Endothelial cell of umbilical vein (primary cell): ENCODE measurements around the gene MYBBP1A. TPM values are rescaled to one million over a fixed set of nuclear protein-coding genes. Genes with fewer than 3 reads are reported as not detected.

Source experiments
- BruUV-seq: library from RNA; stranded (reverse); fragments of 400-500 nt; replicated peaks from 2 replicates; lab custom pipeline; 2021; lab: Mats Ljungman, UMichigan
- CTCF ChIA-PET: fragments of 300-600, 350-600 bp; sonication (Branson Sonifier 250); formaldehyde crosslinking; loops from one replicate; lab custom pipeline; 2021; ENCODE audit warnings: antibody characterized with exemption, inconsistent platforms; lab: Charles Lee
- POLR2A ChIA-PET: fragments of 300-600, 350-600 bp; sonication (Branson Sonifier 250); formaldehyde crosslinking; loops from one replicate; lab custom pipeline; 2021; ENCODE audit warnings: antibody characterized with exemption, inconsistent platforms; lab: Charles Lee
- DNase-seq: peaks from one replicate; pipeline ENCODE4 v3.0.0-alpha.2; 2011; ENCODE audit warnings: low read depth, low spot score
- FAIRE-seq: peaks from 2 replicates; lab custom pipeline; 2011; peaks lifted over from hg19 to GRCh38; lab: Jason Lieb, UNC
- H2AFZ ChIP-seq: 2 replicates; pipeline ENCODE4 v1.6.0; 2012; ENCODE audit warnings: low read depth, low read length, control low read depth, inconsistent platforms
- H3K27ac ChIP-seq: 2 replicates; pipeline ENCODE4 v1.5.1; 2011; ENCODE audit warnings: low read depth, mild to moderate bottlenecking, control low read depth, low read length, moderate library complexity; ENCODE audit not compliant: insufficient read depth
- H3K27me3 ChIP-seq, 2 experiments: 2 replicates each; pipeline versions ENCODE4 v1.6.0 to v1.6.1; 2011; ENCODE audit warnings: low read length in 2 of 2, mixed read lengths in 1 of 2; ENCODE audit not compliant: control insufficient read depth in 2 of 2, insufficient read depth in 2 of 2
- H3K36me3 ChIP-seq, 2 experiments: 2 replicates in 1 of 2; 3 replicates in 1 of 2; pipeline ENCODE4 v1.5.1; 2011; ENCODE audit warnings: low read length in 2 of 2, mild to moderate bottlenecking in 1 of 2, moderate library complexity in 1 of 2; ENCODE audit not compliant: control insufficient read depth in 2 of 2, insufficient read depth in 2 of 2; ENCODE audit errors: extremely low read depth in 1 of 2
- H3K4me1 ChIP-seq: 3 replicates; pipeline ENCODE4 v1.5.1; 2011; ENCODE audit warnings: mild to moderate bottlenecking, low read length; ENCODE audit not compliant: control insufficient read depth, insufficient read depth; ENCODE audit errors: extremely low read depth
- H3K4me2 ChIP-seq: 2 replicates; pipeline ENCODE4 v1.6.1; 2011; ENCODE audit warnings: low read length, control low read depth, mixed read lengths; ENCODE audit not compliant: insufficient read depth
- H3K4me3 ChIP-seq, 3 experiments: fragments of 200-600 bp in 1 of 3; sonication (generic), shearing (Covaris generic) in 1 of 3; replicated peaks in 1 of 3; 2 replicates each; pipeline ENCODE4 v1.5.1; 2011 to 2016; ENCODE audit warnings: control low read depth in 3 of 3, low read length in 3 of 3, mild to moderate bottlenecking in 2 of 3, inconsistent platforms in 1 of 3, low read depth in 1 of 3, moderate library complexity in 1 of 3; ENCODE audit not compliant: insufficient read depth in 1 of 3
- H3K79me2 ChIP-seq: 2 replicates; pipeline ENCODE4 v1.6.0; 2012; ENCODE audit warnings: low read length, inconsistent platforms; ENCODE audit not compliant: control insufficient read depth, insufficient read depth
- H3K9ac ChIP-seq: replicated peaks from 2 replicates; pipeline ENCODE3; 2011; ENCODE audit warnings: low read length, control low read depth; ENCODE audit not compliant: insufficient read depth; ENCODE audit errors: extremely low read depth
- H3K9me1 ChIP-seq: replicated peaks from 3 replicates; pipeline ENCODE4 v1.6.0; 2011; ENCODE audit warnings: mild to moderate bottlenecking, low read length; ENCODE audit not compliant: control insufficient read depth, insufficient read depth; ENCODE audit errors: extremely low read depth
- H3K9me3 ChIP-seq: replicated peaks from 2 replicates; pipeline ENCODE4 v1.5.1; 2012; ENCODE audit warnings: low read length, inconsistent platforms; ENCODE audit not compliant: control insufficient read depth, insufficient read depth
- H4K20me1 ChIP-seq: replicated peaks from 2 replicates; pipeline ENCODE3; 2011; ENCODE audit warnings: mild to moderate bottlenecking, low read length; ENCODE audit not compliant: control insufficient read depth, insufficient read depth; ENCODE audit errors: extremely low read depth
- CTCF ChIP-seq, 2 donors: IDR thresholded peaks; 1 replicate in 1 of 2; 2 replicates in 1 of 2; pipeline ENCODE4 v1.5.1; 2011; ENCODE audit warnings: low read length in 2 of 2, mild to moderate bottlenecking in 2 of 2, moderate library complexity in 2 of 2, control low read depth in 1 of 2, inconsistent platforms in 1 of 2, low read depth in 1 of 2; ENCODE audit not compliant: insufficient read depth in 1 of 2; ENCODE audit errors: extremely low read depth in 1 of 2
- EZH2 ChIP-seq: IDR thresholded peaks from 2 replicates; pipeline ENCODE4 v1.6.1; 2012; ENCODE audit warnings: borderline replicate concordance, low read depth, mild to moderate bottlenecking, moderate library complexity, low read length, inconsistent platforms; ENCODE audit not compliant: severe bottlenecking
- FOS ChIP-seq: IDR thresholded peaks from 2 replicates; pipeline ENCODE4 v1.6.1; 2011; ENCODE audit warnings: mild to moderate bottlenecking, low read length, moderate library complexity, borderline replicate concordance; ENCODE audit not compliant: insufficient read depth
- GATA2 ChIP-seq: IDR thresholded peaks from 2 replicates; pipeline ENCODE4 v1.7.0; 2011; ENCODE audit warnings: low read depth, mild to moderate bottlenecking, moderate library complexity, mixed read lengths, low read length; ENCODE audit not compliant: insufficient read length, insufficient read depth
- JUN ChIP-seq: IDR thresholded peaks from 2 replicates; pipeline ENCODE4 v1.6.1; 2011; ENCODE audit warnings: borderline replicate concordance, low read depth; ENCODE audit not compliant: insufficient read length, insufficient read depth
- MYC ChIP-seq: IDR thresholded peaks from one replicate; pipeline ENCODE4 v1.6.1; 2011; ENCODE audit warnings: mild to moderate bottlenecking, low read depth, low read length
- POLR2A ChIP-seq: IDR thresholded peaks from 2 replicates; pipeline ENCODE4 v1.6.1; 2012; ENCODE audit warnings: low read depth, mild to moderate bottlenecking, control low read depth, low read length
- POLR2AphosphoS5 ChIP-seq: IDR thresholded peaks from 2 replicates; pipeline ENCODE4 v1.6.1; 2012; ENCODE audit warnings: low read depth, mild to moderate bottlenecking, control low read depth, low read length, moderate library complexity; ENCODE audit not compliant: insufficient read depth
- dilution Hi-C: fragments of 300-500 bp; cut with MboI; formaldehyde crosslinking; loops from one replicate; pipeline ENCODE4 v1.15.0; 2019; ENCODE audit warnings: low sequenced_read_pairs; ENCODE audit not compliant: extremely low pct_ligation_motif_present
- intact Hi-C: fragments of 100-400 bp; cut with micrococcal nuclease; formaldehyde crosslinking; loops from one replicate; pipeline ENCODE4 v1.10.0; 2022
- polyA plus RNA-seq, 4 experiments: library from polyadenylated mRNA; depleted of rRNA in 3 of 4; stranded (reverse) in 3 of 4; unstranded in 1 of 4; fragments of >200 nt; gene quantifications; 2 replicates each; pipeline versions ENCODE4 v1.2.1 to v1.2.3, GENCODE V29; 2011 to 2012; ENCODE audit warnings: missing spikeins in 1 of 4
- total RNA-seq: library from RNA; stranded (reverse); gene quantifications from 2 replicates; pipeline ENCODE4 v1.2.3, GENCODE V29; 2021
- TF ChIP-seq, protein P1 (sequence below): IDR thresholded peaks from 2 replicates; pipeline ENCODE4 v1.6.1; 2011; ENCODE audit not compliant: insufficient read depth, insufficient read length

MYBBP1A gene
- total and polyA plus RNA-seq, 2 donors (not counting 3 experiments of a cell fraction or from before 2014, with no cell fraction given): 26.8 to 79.2 TPM

DNA sequence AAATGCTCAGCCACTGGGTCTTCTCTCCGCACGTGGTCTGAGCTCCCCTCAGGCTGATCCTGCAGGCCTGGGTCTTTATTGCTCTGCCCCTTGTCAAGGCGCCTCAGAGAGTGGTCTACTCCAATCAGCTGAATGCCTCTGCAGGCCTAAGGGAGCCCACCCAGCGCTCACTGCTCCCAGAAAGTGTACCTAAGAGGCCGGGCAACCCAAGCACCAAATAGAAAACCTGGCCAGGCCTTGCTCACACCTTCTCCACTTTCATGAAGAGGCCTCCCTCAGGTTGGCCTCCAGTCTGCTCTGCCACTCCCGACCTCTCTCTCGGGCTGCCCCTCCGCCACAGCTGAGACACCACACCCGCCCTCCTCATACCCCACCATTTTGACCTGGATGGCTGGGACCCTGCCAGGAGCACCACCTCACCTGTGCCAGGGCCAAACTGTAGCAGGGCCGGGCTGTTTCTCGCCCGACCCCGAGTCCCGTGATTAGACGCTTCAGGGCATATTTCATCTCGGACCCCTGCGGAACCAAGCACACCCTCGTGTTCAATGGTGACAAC is 665 bp downstream of the MYBBP1A start:
- Histone ChIP-seq H3K9me3 (no peaks in the 10 kb centered on the region), H3K36me3 (peaks cover 2 to 22% of the 10 kb centered on the region in 2 experiments), H3K79me2 (peaks cover 20% of the 10 kb centered on the region), H3K27me3 (no peaks in the 10 kb centered on the region), H3K9ac (peak overlapping the region; percentile 68), H2AFZ (peak overlapping the region; percentile 49), H3K4me1 (peaks cover 17% of the 10 kb centered on the region), H3K27ac (peak overlapping the region; percentile 6), H3K9me1 (no peaks in the 10 kb centered on the region), H4K20me1 (no peaks in the 10 kb centered on the region), H3K4me3 (peak overlapping the region; percentile 77 to 84 (median 78)), H3K4me2 (peak overlapping the region; percentile 74)
- dilution Hi-C loops (no loop called here), intact Hi-C loops (no loop called here)
- ChIA-PET POLR2A (no interaction called here), CTCF (interaction anchor here (1.0 to 3.9 kb wide), 7 partner anchors 10 to 137 kb away, joined by 3 to 31 read pairs (median 4); no protein-coding TSS in a partner anchor)
- TF ChIP-seq EZH2: no peak
- TF ChIP-seq JUN: no peak
- no peak for TF ChIP-seq CTCF (IDR thresholded peaks at IDR 0.05; ENCODE audit: extremely low read depth in 1 of 2, insufficient read depth in 1 of 2, low read depth in 1 of 2, low read length in 2 of 2)
- no peak for TF ChIP-seq POLR2A
- no peak for TF ChIP-seq MYC
- TF ChIP-seq FOS: no peak
- TF ChIP-seq, protein P1, sequence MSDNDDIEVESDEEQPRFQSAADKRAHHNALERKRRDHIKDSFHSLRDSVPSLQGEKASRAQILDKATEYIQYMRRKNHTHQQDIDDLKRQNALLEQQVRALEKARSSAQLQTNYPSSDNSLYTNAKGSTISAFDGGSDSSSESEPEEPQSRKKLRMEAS: no peak
- TF ChIP-seq POLR2AphosphoS5: no peak
- TF ChIP-seq GATA2: no peak
- no peak for FAIRE-seq
- no TSS peak for BruUV-seq
- no peak for DNase-seq
